Subcutaneous abdominal adipose tissue (tissue), 5 donors: ENCODE measurements around the gene OPRL1.

Experiments used
- H3K27ac ChIP-seq: one replicate; pipeline ENCODE4 v1.7.0; 2013; ENCODE audit warnings: low read depth, mild to moderate bottlenecking, inconsistent platforms, low read length, moderate library complexity
- H3K27me3 ChIP-seq, 5 donors: one replicate each; pipeline ENCODE4 v1.7.0; 2013; ENCODE audit warnings: low read length in 5 of 5, inconsistent platforms in 1 of 5; ENCODE audit not compliant: control insufficient read depth in 5 of 5, insufficient read depth in 4 of 5
- H3K36me3 ChIP-seq, 5 donors: one replicate each; pipeline ENCODE4 v1.7.0; 2013; ENCODE audit warnings: low read length in 5 of 5; ENCODE audit not compliant: control insufficient read depth in 5 of 5, insufficient read depth in 5 of 5
- H3K4me1 ChIP-seq, 5 donors: one replicate each; pipeline ENCODE4 v1.7.0; 2013; ENCODE audit warnings: low read length in 5 of 5, mild to moderate bottlenecking in 3 of 5, moderate library complexity in 1 of 5; ENCODE audit not compliant: control insufficient read depth in 5 of 5, insufficient read depth in 5 of 5
- H3K4me3 ChIP-seq, 5 donors: one replicate each; pipeline ENCODE4 v1.7.0; 2013; ENCODE audit warnings: low read length in 5 of 5, low read depth in 1 of 5
- H3K9ac ChIP-seq, 5 donors: one replicate each; pipeline ENCODE4 v1.7.0; 2013; ENCODE audit warnings: low read length in 5 of 5, mild to moderate bottlenecking in 4 of 5, moderate library complexity in 3 of 5
- H3K9me3 ChIP-seq, 5 donors: one replicate each; pipeline ENCODE4 v1.7.0; 2013; ENCODE audit warnings: low read length in 5 of 5; ENCODE audit not compliant: control insufficient read depth in 5 of 5
- donor health status: healthy.
- donor health status: healthy.
- donor health status: healthy.
- donor health status: healthy.
- donor health status: healthy.

Gene OPRL1

GRCh38 chr20:64055893-64056638, 23.8 kb upstream of the OPRL1 start:
- peaks cover 0 to 70% (median 30%) of the 10 kb centered on the region in 5 donors for H3K4me1 ChIP-seq
- H3K9ac ChIP-seq: peak overlapping the region in 3 of 5 donors; percentile 14 to 28 (median 26)
- H3K9me3 ChIP-seq: no peaks in the 10 kb centered on the region
- H3K27me3 ChIP-seq: peaks cover 33 to 56% (median 39%) of the 10 kb centered on the region in 5 donors
- H3K27ac ChIP-seq: peak overlapping the region; percentile 84
- peak overlapping the region in 2 of 5 donors; percentile 24 to 55 for H3K4me3 ChIP-seq
- H3K36me3 ChIP-seq: peaks cover 0 to 2% (median 0%) of the 10 kb centered on the region in 5 donors

GRCh38 chr20:64056639-64056888, 23.3 kb upstream of the OPRL1 start:
- Histone ChIP-seq H3K4me3 (peak overlapping the region in 3 of 5 donors; percentile 18 to 55 (median 42)), H3K36me3 (peaks cover 0 to 2% (median 0%) of the 10 kb centered on the region in 5 donors), H3K9me3 (no peaks in the 10 kb centered on the region), H3K27me3 (peaks cover 28 to 51% (median 36%) of the 10 kb centered on the region in 5 donors), H3K27ac (peak overlapping the region; percentile 84), H3K9ac (peak overlapping the region in 2 of 5 donors; percentile 14 to 67), H3K4me1 (peaks cover 0 to 67% (median 30%) of the 10 kb centered on the region in 5 donors)

- H3K4me3 ChIP-seq: peak overlapping the region in 3 of 5 donors; percentile 18 to 55 (median 42)
- H3K9me3 ChIP-seq: no peaks in the 10 kb centered on the region
- peaks cover 23 to 46% (median 33%) of the 10 kb centered on the region in 5 donors for H3K27me3 ChIP-seq
- peak overlapping the region in 3 of 5 donors; percentile 47 to 67 (median 53) for H3K9ac ChIP-seq
- peaks cover 0 to 63% (median 29%) of the 10 kb centered on the region in 5 donors for H3K4me1 ChIP-seq
- H3K36me3 ChIP-seq: peaks cover 0 to 2% (median 0%) of the 10 kb centered on the region in 5 donors
- peak overlapping the region; percentile 84 for H3K27ac ChIP-seq
Observed at GRCh38 chr20:64056889-64057627, 22.8 kb upstream of the OPRL1 start.

- H3K9me3 ChIP-seq: no peaks in the 10 kb centered on the region
- H3K9ac ChIP-seq: peak overlapping the region in 3 of 5 donors; percentile 47 to 67 (median 53)
- H3K4me3 ChIP-seq: peak overlapping the region in 3 of 5 donors; percentile 18 to 55 (median 42)
- peak overlapping the region; percentile 84 for H3K27ac ChIP-seq
- H3K36me3 ChIP-seq: peaks cover 0 to 2% (median 0%) of the 10 kb centered on the region in 5 donors
- H3K27me3 ChIP-seq: peaks cover 21 to 38% (median 33%) of the 10 kb centered on the region in 5 donors
- H3K4me1 ChIP-seq: peaks cover 2 to 62% (median 34%) of the 10 kb centered on the region in 5 donors
Observed at GRCh38 chr20:64057628-64058498, 22.0 kb upstream of the OPRL1 start.

- H3K27me3 ChIP-seq: peaks cover 17 to 32% (median 27%) of the 10 kb centered on the region in 5 donors
- H3K27ac ChIP-seq: no peak overlapping the region
- H3K9ac ChIP-seq: no peak overlapping the region
Observed at GRCh38 chr20:64058536-64058935, 21.3 kb upstream of the OPRL1 start.

GRCh38 chr20:64062276-64062595, 17.6 kb upstream of the OPRL1 start:
- peak overlapping the region in 4 of 5 donors; percentile 54 to 85 (median 80) for H3K4me3 ChIP-seq
- H3K36me3 ChIP-seq: peaks cover 0 to 2% (median 0%) of the 10 kb centered on the region in 5 donors
- H3K4me1 ChIP-seq: peaks cover 2 to 48% (median 33%) of the 10 kb centered on the region in 5 donors
- peak overlapping the region in 4 of 5 donors; percentile 48 to 91 (median 70) for H3K9ac ChIP-seq
- no peaks in the 10 kb centered on the region for H3K9me3 ChIP-seq
- H3K27ac ChIP-seq: peak overlapping the region; percentile 70
- peaks cover under 1 to 15% (median 4%) of the 10 kb centered on the region in 5 donors for H3K27me3 ChIP-seq

More at GRCh38 chr20:64058536-64058935, 21.3 kb upstream of the OPRL1 start:
- no peak overlapping the region for H3K4me3 ChIP-seq
- no peaks in the 10 kb centered on the region for H3K9me3 ChIP-seq
- peaks cover 0 to 2% (median 0%) of the 10 kb centered on the region in 5 donors for H3K36me3 ChIP-seq
- H3K4me1 ChIP-seq: peaks cover 2 to 59% (median 35%) of the 10 kb centered on the region in 5 donors

- Histone ChIP-seq H3K27ac (peak within 1 kb of the TSS; percentile 70), H3K36me3 (peaks cover 0 to 2% (median 0%) of the 10 kb centered on the region in 5 donors), H3K27me3 (peaks cover 0 to 10% (median under 1%) of the 10 kb centered on the region in 5 donors), H3K9me3 (no peaks in the 10 kb centered on the region), H3K4me1 (peaks cover 2 to 43% (median 28%) of the 10 kb centered on the region in 5 donors), H3K4me3 (peak within 1 kb of the TSS; percentile 58 to 85 (median 76)), H3K9ac (peak within 1 kb of the TSS in 4 of 5 donors; percentile 76 to 91 (median 79))
Observed at GRCh38 chr20:64062596-64063388, 17.1 kb upstream of the OPRL1 start, which contains the start of gene TCEA2. Gene TCEA2, plus strand, starts transcription at chr20:64063198. Its CDS starts 115 bp downstream, at chr20:64063313.

- peak overlapping the region in 4 of 5 donors; percentile 53 to 79 (median 76) for H3K9ac ChIP-seq
- H3K27me3 ChIP-seq: peaks cover 0 to 6% (median 0%) of the 10 kb centered on the region in 5 donors
- H3K4me3 ChIP-seq: peak overlapping the region; percentile 58 to 85 (median 76)
- H3K36me3 ChIP-seq: peaks cover 0 to 2% (median 0%) of the 10 kb centered on the region in 5 donors
- H3K4me1 ChIP-seq: peaks cover 2 to 38% (median 23%) of the 10 kb centered on the region in 5 donors
- no peaks in the 10 kb centered on the region for H3K9me3 ChIP-seq
- H3K27ac ChIP-seq: peak overlapping the region; percentile 30
Observed at GRCh38 chr20:64063389-64064144, 16.3 kb upstream of the OPRL1 start.
